ENCODE results near the gene KDM2A. TPM values are rescaled to one million over a fixed set of nuclear protein-coding genes. Genes with fewer than 3 reads are reported as not detected.

Gene KDM2A
- total RNA-seq, 2 experiments from 2014 or later = 83.8 to 94.0 TPM

DNA sequence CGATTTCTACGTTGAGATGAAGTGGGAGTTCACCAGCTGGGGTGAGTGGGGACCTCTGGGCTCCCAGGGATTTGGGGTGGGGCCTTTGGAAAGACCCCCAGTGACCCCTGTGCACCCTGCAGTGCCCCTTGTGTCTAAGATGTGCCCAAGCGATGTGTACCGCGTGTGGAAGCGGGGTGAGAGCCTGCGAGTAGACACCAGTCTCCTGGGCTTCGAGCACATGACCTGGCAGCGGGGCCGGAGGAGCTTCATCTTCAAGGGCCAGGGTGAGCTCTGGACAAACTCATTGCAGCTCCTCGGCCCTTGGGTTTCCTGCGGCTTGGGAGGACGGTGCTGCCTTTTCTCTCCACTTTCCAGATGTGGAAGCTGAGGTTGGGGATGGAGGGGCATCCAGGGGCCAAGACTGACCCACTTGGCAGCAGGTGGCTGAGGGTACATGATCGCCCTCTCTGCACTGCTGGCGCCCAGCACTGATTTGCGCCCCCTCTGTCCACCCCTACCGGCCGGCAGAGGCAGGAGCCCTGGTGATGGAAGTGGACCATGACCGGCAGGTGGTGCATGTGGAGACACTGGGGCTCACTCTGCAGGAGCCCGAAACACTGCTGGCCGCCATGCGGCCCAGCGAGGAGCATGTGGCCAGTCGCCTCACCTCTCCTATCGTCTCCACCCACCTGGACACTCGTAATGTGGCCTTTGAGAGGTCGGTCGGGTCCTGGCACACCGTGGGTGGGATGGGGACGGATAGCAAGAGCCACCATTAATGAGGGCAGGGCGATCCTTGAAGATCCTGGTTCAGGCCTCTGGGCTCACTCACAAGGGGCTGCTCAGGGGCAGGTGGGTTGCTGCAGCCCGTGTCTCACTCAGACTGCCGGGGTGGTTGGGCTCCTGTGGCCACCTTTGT is 172.7 kb downstream of the KDM2A start:
- peak overlapping the region; percentile 13 for H3K27ac Mint-ChIP-seq
- H3K4me3 Mint-ChIP-seq = no peak overlapping the region
- H3K27me3 Mint-ChIP-seq = no peaks in the 10 kb centered on the region
- DNase-seq = no peak
- H3K36me3 Mint-ChIP-seq (ENCODE audit: low read depth) = peaks cover 74% of the 10 kb centered on the region
- CTCF ChIA-PET = interaction anchor here (1.3 to 6.1 kb wide), 3 partner anchors 11 to 25 kb away, joined by 3 to 41 read pairs (median 7); partner anchors contain the start of gene SSH3
- peaks cover 57% of the 10 kb centered on the region for H3K4me1 Mint-ChIP-seq
- H3K9me3 Mint-ChIP-seq = peaks cover 7% of the 10 kb centered on the region
- POLR2A ChIA-PET = no interaction called here

- Mint-ChIP-seq H3K4me1 (peaks cover 51% of the 10 kb centered on the region), H3K9me3 (peaks cover 10% of the 10 kb centered on the region), H3K4me3 (peak overlapping the region; percentile 9)
Measured at GRCh38 chr11:67292671-67293070, 173.6 kb downstream of the KDM2A start.

DNA sequence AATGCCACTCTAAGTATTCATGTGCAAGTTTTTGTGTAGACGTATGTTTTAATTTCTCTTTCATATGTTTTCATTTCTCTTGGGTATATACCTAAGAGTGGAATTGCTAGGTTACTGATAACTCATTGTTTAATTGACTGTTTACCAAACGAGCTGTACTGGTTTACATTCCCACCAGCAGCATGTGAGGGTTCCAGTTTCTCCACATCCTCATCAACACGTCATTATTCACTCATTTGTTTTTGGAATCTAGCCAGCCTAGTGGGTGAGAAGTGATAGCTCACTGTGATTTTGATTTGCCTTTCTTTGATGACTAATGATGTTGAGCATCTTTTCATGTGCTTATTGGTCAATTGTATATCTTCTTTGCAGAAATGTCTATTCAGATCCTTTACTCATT is 174.0 kb downstream of the KDM2A start:
- no peak overlapping the region for H3K4me3 Mint-ChIP-seq

More at GRCh38 chr11:67292671-67293070, 173.6 kb downstream of the KDM2A start:
- CTCF ChIA-PET = interaction anchor here (0.8 to 1.3 kb wide), 3 partner anchors 15 to 26 kb away, joined by 3 read pairs; no protein-coding TSS in a partner anchor
- H3K27me3 Mint-ChIP-seq = no peaks in the 10 kb centered on the region
- peaks cover 75% of the 10 kb centered on the region for H3K36me3 Mint-ChIP-seq (ENCODE audit: low read depth)
- peak overlapping the region; percentile 28 for H3K27ac Mint-ChIP-seq
- no peak for DNase-seq
- POLR2A ChIA-PET = no interaction called here

DNA sequence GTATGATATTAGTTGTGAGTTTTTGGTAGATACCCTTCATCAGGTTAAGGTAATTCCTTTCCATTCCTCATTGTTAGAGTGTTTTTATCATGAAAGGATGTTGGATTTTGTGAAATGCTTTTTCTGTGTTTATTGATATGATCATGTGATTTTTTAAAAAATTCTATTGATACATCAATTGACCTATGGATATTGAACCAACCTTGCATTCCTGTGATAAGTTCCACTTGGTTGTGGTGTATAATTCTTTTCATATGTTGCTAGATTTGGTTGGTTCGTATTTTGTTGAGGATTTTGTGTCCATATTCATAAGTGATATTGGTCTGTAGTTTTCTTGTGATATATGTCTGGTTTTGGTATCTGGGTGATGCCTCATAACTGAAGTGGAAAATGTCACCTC is 176.8 kb downstream of the KDM2A start:
- Mint-ChIP-seq H3K27me3 (no peaks in the 10 kb centered on the region), H3K27ac (peak overlapping the region; percentile 41), H3K36me3 (ENCODE audit: low read depth) (peaks cover 78% of the 10 kb centered on the region), H3K9me3 (peaks cover 10% of the 10 kb centered on the region), H3K4me1 (peaks cover 40% of the 10 kb centered on the region), H3K4me3 (no peak overlapping the region)
- DNase-seq = no peak
- ChIA-PET CTCF (interaction anchor here (0.6 to 2.0 kb wide), 4 partner anchors 21 to 142 kb away, joined by 3 to 8 read pairs (median 5); no protein-coding TSS in a partner anchor), POLR2A (no interaction called here)

More for the DNA sequence above, 174.0 kb downstream of the KDM2A start:
- Mint-ChIP-seq H3K4me1 (peaks cover 47% of the 10 kb centered on the region), H3K36me3 (ENCODE audit: low read depth) (peaks cover 72% of the 10 kb centered on the region), H3K27me3 (no peaks in the 10 kb centered on the region), H3K27ac (peak overlapping the region; percentile 1), H3K9me3 (peaks cover 10% of the 10 kb centered on the region)
- no peak for DNase-seq
- ChIA-PET POLR2A (no interaction called here), CTCF (interaction anchor here (0.6 to 1.3 kb wide), 4 partner anchors 15 to 26 kb away, joined by 3 read pairs; no protein-coding TSS in a partner anchor)

GRCh38 chr11:67298786-67299185 is 179.7 kb downstream of the KDM2A start:
- Mint-ChIP-seq H3K27me3 (no peaks in the 10 kb centered on the region), H3K36me3 (ENCODE audit: low read depth) (peaks cover 62% of the 10 kb centered on the region), H3K4me1 (peaks cover 25% of the 10 kb centered on the region), H3K9me3 (peaks cover 10% of the 10 kb centered on the region), H3K27ac (no peak overlapping the region), H3K4me3 (no peak overlapping the region)
- CTCF ChIA-PET = interaction anchor here (0.5 to 3.2 kb wide), 7 partner anchors 10 to 1735 kb away, joined by 3 to 11 read pairs (median 4); partner anchors contain the start of gene ANKRD13D
- DNase-seq = no peak
- POLR2A ChIA-PET = no interaction called here

- H3K4me3 Mint-ChIP-seq = no peak overlapping the region
- no peaks in the 10 kb centered on the region for H3K27me3 Mint-ChIP-seq
- no peak for DNase-seq
- H3K27ac Mint-ChIP-seq = no peak overlapping the region
- ChIA-PET CTCF (interaction anchor here (0.5 to 3.7 kb wide), 7 partner anchors 11 to 1736 kb away, joined by 3 to 16 read pairs (median 4); partner anchors contain the start of gene ANKRD13D), POLR2A (no interaction called here)
- H3K36me3 Mint-ChIP-seq (ENCODE audit: low read depth) = peaks cover 54% of the 10 kb centered on the region
- H3K4me1 Mint-ChIP-seq = peaks cover 23% of the 10 kb centered on the region
- H3K9me3 Mint-ChIP-seq = peaks cover 10% of the 10 kb centered on the region
Measured at GRCh38 chr11:67299471-67300191, 180.6 kb downstream of the KDM2A start.

DNA sequence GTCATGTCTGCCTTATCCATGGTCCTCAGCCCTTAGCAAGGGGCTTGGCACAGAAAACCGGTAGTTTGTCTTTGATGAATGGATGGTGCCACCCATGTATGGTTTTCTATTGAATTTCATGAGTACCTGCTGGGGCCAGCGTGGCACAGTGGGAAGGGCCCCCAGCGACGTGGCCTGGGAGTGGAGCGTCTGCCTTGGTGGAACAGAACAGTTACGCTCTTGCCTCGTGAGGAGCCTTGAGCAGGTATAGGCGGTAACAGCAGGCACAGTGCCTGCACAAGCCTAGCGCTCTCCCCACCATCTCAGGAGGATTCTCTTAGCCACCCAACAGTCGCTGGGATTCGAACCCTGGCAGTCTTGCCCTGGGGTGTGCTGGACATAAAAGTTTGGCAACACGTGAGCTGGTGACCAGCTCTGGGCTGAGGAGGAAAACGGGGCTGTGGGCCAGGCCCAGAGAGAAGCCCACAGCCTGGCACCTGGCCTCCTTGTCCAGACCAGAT is 181.2 kb downstream of the KDM2A start:
- Mint-ChIP-seq H3K36me3 (ENCODE audit: low read depth) (peaks cover 47% of the 10 kb centered on the region), H3K4me1 (peaks cover 23% of the 10 kb centered on the region), H3K27me3 (no peaks in the 10 kb centered on the region), H3K4me3 (no peak overlapping the region), H3K9me3 (peaks cover 10% of the 10 kb centered on the region), H3K27ac (no peak overlapping the region)
- ChIA-PET CTCF (interaction anchor here (0.6 to 3.7 kb wide), 4 partner anchors 13 to 38 kb away, joined by 3 to 16 read pairs (median 6); no protein-coding TSS in a partner anchor), POLR2A (no interaction called here)
- no peak for DNase-seq

GRCh38 chr11:67300756-67301312 is 181.8 kb downstream of the KDM2A start:
- Mint-ChIP-seq H3K4me1 (peaks cover 23% of the 10 kb centered on the region), H3K27me3 (no peaks in the 10 kb centered on the region), H3K36me3 (ENCODE audit: low read depth) (peaks cover 42% of the 10 kb centered on the region), H3K4me3 (no peak overlapping the region), H3K27ac (no peak overlapping the region), H3K9me3 (peaks cover 10% of the 10 kb centered on the region)
- DNase-seq = no peak
- CTCF ChIA-PET = interaction anchor here (1.5 to 3.7 kb wide), 3 partner anchors 12 to 38 kb away, joined by 3 to 16 read pairs (median 9); no protein-coding TSS in a partner anchor
- POLR2A ChIA-PET = no interaction called here

DNA sequence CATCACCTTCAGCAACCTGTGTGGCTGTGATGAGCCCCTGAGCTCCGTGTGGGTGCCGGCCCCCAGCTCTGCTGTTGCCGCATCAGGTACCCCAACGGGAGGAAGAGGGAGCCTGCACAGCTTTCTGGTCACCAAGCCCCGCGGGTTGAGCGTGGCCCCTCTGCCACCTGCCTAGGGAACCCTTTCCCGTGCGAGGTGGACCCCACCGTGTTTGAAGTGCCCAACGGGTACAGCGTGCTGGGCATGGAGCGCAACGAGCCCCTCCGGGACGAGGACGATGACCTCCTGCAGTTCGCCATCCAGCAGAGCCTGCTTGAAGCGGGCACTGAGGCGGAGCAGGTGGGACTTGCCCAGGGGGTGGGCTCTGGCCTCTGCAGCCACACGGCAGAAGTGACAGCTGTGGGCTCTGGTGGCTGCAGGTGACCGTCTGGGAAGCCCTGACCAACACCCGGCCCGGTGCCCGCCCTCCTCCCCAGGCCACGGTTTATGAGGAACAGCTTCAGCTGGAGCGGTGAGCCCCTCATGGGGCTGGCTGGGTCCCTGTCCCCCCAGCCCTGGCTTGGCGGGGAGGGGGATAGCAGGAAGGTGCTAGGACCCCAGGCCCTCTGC is 182.4 kb downstream of the KDM2A start:
- Mint-ChIP-seq H3K27me3 (no peaks in the 10 kb centered on the region), H3K9me3 (peaks cover 4% of the 10 kb centered on the region), H3K4me1 (peaks cover 19% of the 10 kb centered on the region), H3K4me3 (no peak overlapping the region), H3K27ac (no peak overlapping the region), H3K36me3 (ENCODE audit: low read depth) (peaks cover 36% of the 10 kb centered on the region)
- ChIA-PET POLR2A (no interaction called here), CTCF (interaction anchor here (1.5 to 3.7 kb wide), 4 partner anchors 10 to 39 kb away, joined by 3 to 16 read pairs (median 8); no protein-coding TSS in a partner anchor)
- DNase-seq = no peak

DNA sequence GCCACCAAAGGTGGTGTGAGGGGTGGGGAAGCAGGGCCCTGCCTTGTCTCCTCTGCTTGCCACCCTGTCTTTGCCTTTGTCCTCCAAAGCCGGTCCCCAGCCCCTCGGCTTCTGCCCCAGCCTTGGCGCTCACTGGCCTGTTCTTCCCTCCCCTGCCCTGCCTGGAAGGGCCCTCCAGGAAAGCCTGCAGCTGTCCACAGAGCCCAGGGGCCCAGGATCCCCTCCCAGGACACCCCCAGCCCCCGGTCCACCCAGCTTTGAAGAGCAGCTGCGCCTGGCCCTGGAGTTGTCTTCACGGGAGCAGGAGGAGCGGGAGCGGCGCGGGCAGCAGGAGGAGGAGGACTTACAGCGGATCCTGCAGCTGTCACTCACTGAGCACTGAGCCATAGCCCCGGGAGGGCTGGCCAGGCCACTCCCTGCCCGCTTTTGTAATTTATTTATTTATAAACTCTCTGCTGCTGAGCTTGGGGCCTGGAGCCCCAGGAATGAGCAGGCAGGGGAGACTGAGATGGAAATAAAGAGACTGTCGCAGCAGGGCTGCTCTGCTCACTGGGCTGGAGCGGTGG is 183.0 kb downstream of the KDM2A start:
- Mint-ChIP-seq H3K27ac (no peak overlapping the region), H3K9me3 (no peaks in the 10 kb centered on the region), H3K27me3 (no peaks in the 10 kb centered on the region), H3K4me3 (no peak overlapping the region), H3K4me1 (peaks cover 14% of the 10 kb centered on the region), H3K36me3 (ENCODE audit: low read depth) (peaks cover 30% of the 10 kb centered on the region)
- no peak for DNase-seq
- POLR2A ChIA-PET = no interaction called here
- CTCF ChIA-PET = interaction anchor here (1.1 to 3.7 kb wide), 8 partner anchors 9 to 100 kb away, joined by 3 to 16 read pairs (median 6); partner anchors contain the start of genes ANKRD13D and PPP1CA

GRCh38 chr11:67302571-67303131 is 183.6 kb downstream of the KDM2A start:
- ChIA-PET POLR2A (interaction anchor here (1.5 kb wide), 1 partner anchor 25 kb away, joined by 5 read pairs; no protein-coding TSS in a partner anchor), CTCF (interaction anchor here (0.7 to 3.7 kb wide), 18 partner anchors 9 to 245 kb away, joined by 3 to 18 read pairs (median 4); partner anchors contain the start of genes ANKRD13D, GRK2 and PPP1CA)
- no peaks in the 10 kb centered on the region for H3K27me3 Mint-ChIP-seq
- H3K4me1 Mint-ChIP-seq = peaks cover 14% of the 10 kb centered on the region
- H3K4me3 Mint-ChIP-seq = peak overlapping the region; percentile 38
- H3K27ac Mint-ChIP-seq = no peak overlapping the region
- H3K36me3 Mint-ChIP-seq (ENCODE audit: low read depth) = peaks cover 25% of the 10 kb centered on the region
- no peaks in the 10 kb centered on the region for H3K9me3 Mint-ChIP-seq
- no peak for DNase-seq
